Measurements from ENCODE around the gene BCCIP.

Gene BCCIP

DNA sequence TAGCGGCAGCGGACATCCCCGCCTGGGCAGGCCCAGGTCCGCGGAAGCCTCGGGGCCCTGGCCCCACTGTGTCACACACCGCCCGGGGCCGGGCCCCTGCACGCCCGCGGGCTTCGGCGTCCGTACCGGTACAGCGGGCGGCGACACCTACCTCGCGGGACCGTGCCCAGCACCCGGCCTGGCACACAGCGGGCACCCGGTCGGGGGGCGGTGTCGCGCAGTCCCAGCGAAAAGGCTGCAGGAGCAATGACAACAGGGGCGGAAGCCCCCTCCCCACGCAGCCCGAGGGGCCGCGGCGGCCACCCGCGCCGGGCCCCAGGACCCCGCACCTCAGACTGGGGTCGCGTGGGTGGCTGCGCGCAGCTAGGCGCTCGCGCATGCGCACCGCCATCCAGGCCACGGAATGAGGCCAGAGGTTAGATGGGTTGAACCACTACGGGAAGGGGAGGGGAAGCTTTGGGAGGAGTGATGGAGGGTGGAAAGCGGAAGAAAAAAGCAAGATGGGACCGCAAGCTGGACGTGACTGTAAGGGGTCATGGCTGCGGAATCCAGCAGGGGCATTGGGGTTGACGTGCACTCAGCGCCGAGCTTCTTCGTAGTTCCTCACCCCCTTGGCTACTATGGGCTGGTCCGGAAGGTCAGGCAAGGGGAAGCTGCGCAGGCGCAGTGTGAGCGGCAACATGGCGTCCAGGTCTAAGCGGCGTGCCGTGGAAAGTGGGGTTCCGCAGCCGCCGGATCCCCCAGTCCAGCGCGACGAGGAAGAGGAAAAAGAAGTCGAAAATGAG, at the start of gene BCCIP, which contains the start of gene UROS:
TSS of gene BCCIP (plus strand) at position 669 of the 785 bp plus-strand sequence. CDS start at position 681, 12 bp downstream.
TSS of gene UROS (minus strand) at position 381 of the 785 bp plus-strand sequence. CDS start 6,759 bp downstream, outside the sequence.
- DNase-seq, result peak; percentile 90

GRCh38 chr10:125773687-125774543, 49.4 kb upstream of the BCCIP start:
- no peak for DNase-seq

DNA sequence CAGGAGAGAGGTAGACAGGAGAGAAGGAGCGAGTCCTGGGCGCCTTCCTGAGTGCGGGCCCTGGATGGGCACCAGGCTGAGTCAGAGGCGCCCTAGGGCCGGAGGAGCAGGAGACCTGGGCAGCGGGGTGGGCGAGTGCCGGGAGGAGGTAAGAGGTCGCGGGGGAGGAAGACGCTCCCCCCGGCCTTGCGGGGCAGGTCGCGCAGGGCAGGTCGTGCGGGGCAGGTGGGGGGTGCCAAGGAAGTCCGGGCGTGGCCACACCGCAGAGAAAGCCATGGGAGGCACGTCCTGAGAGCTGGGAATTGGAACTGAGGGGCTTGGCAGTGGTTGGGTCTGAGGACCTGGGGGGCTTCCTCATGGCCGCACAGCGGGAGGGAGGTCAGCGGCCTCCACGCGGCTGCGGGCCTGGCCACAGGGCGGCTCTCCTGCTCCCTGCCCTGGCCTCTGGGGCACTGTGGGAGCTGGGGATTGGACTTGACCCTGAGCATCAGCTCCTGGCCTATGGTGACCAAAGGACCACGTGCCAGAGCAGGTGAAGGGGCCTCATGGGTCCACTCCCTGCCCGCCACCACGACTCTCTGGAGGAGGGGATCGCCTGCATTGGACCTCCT, 48.7 kb upstream of the BCCIP start:
- no peak for DNase-seq

DNA sequence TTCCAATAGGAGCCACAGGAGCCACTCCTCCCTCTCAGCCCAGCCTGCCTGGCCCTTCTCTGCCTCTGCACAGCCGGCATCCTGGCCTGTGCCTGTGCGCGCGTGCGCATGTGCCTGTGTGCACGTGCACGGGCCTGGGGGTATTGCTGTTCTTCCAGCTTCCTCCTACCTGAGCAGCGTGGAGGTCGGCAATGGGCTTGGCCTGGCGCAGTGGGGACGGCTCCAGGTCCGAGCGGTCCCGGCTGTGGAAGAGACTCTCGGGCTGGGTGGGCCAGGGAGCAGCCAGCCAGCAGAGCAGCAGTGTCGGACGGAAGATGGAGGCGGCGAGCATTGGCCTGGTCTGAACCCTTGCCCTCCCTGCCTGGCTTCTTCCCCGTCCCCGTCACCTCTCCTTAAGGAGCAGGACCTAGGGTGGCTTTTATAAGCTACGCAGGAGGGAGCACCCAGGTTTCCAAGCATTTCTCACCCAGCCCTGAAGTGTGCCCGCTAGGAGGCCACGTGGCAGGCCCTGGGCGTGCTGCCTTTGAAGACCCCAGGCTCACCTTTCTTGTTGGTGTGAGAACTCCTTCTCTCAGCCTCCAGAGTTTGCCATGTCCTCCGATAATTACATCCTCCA, 47.7 kb upstream of the BCCIP start, which contains the start of gene MMP21:
TSS of gene MMP21 (minus strand) at position 331 of the 616 bp plus-strand sequence. CDS start at position 331, 0 bp downstream.
- DNase-seq, result no peak

DNA sequence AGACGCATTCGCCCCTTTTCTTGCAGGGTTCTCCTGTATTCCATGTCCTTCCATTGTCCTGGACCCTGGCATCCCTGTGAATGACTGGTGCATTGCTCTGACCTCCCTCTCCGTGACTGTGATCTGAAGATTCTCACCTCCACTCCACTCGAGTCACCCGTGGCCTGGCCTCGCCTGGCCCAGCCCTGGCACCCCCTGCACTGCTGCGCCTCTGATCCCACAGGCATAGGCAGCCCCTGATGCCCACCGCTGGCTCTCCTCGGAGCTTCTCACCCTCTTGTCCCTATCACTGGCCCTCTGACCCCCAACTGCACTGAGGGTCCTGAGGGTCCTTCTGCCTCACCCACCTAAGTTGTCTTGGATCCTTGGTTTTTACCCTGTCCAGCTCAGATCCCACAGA, 45.5 kb upstream of the BCCIP start:
- no peak for DNase-seq

GRCh38 chr10:125778556-125778955, 44.8 kb upstream of the BCCIP start:
- no peak for DNase-seq

- no peak for DNase-seq
Measured at GRCh38 chr10:125779403-125780327, 43.7 kb upstream of the BCCIP start.

GRCh38 chr10:125781374-125781773, 42.0 kb upstream of the BCCIP start:
- no peak for DNase-seq

- no peak for DNase-seq
Measured at GRCh38 chr10:125782054-125782453, 41.3 kb upstream of the BCCIP start.

DNA sequence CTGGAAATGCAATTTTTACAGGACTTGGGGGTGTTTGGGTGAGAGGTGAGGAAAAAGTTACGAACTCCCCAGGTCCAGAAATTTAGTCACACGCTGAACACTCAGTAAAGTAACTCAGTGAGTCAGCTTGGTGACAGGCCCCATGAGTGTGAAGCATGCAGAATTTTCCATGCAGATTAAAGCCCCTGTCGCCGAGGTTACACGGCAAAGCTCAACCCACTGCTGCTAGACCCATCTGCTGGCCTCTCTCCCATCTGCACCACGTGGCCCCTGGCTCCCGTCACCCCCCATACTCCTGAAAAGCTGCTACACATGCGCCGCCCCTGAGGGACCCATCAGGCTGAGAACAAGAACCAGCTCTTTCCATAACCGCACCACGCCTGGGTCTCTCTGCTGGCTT, 40.7 kb upstream of the BCCIP start:
- DNase-seq, result no peak

GRCh38 chr10:125783408-125783807, 39.9 kb upstream of the BCCIP start:
- no peak for DNase-seq

DNA sequence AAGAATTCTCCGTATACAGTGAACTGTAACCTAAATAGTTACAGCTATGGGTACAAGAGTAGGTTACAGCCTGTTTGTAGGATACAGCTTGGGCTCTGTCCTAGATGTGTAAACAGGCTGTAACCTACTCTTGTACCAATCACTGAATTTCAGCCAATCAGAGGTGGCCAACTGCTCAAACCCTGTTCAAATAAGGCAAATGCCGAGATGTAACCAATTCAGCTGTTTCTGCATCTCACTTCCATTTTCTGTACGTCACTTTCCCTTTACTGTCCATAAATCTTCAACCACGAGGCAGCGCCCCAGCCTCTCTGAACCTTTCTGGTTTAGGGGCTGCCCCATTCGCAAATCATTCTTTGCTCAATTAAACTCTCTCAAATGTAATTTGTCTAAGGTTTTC, 39.4 kb upstream of the BCCIP start:
- DNase-seq, result no peak

DNA sequence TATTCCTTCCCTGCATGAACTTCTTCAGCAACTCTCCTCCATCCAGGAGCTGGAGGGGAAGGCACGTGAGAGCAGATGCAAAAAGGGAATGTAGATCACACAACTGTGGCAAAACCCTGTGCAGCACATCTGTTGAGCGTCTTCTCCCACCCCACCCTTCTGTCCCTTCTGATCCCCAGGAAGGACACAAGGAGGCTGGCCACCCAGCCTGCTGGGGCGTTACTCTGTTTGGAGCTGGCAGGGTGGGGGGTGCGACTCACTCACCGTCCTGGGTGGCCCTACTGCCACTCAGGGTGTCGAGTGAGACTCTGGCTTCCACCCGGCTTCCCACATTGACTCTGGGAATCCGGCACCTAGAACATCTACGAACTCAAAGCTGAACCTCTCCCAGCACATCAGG, 37.6 kb upstream of the BCCIP start:
- no peak for DNase-seq

GRCh38 chr10:125788156-125789034, 35.0 kb upstream of the BCCIP start:
- no peak for DNase-seq

DNA sequence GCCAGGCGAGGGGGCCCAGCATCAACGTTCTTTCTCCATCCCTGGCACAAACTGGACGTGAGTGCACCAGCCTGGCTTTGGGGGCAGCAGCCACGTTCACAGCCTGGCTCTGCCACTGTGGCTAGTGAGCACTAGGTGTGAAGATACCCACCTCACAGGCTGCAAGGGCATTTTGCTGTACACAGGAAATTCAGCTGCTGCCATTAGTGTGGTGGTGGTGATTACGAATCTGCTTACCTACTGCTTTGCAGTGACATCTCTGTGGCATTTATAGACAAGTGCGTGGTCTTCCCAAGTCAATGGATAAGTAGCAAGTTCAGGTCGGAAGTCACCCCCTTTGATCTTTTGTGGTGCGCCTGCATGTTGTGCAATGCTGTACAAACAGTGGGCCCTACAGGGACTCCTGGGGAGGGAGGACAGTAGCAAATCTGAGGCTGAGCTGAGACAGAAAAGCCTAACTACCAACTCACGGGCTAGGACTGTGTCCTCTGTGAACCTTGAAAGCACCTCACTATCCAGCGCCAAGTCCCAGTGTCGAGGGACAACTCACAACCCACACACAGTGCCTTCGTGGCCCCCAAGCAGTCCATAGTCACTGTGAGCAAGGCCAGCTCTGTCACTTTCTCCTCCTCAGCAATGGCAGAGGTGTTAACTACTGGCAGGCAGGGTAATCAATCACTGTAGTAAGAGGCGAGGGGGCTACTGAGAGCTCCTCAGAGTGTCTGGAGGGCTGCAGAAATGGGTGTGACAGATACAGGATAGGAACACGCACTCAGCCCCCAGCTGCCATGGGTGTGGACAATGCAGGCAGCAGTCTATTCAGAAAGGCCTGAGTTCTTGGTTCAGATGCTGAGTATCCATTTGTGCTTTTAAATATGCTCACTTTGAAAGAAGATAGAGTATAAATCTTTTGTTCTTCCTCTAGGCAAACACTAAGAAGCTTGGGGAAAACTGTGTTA, 30.7 kb upstream of the BCCIP start:
- DNase-seq, result no peak

DNA sequence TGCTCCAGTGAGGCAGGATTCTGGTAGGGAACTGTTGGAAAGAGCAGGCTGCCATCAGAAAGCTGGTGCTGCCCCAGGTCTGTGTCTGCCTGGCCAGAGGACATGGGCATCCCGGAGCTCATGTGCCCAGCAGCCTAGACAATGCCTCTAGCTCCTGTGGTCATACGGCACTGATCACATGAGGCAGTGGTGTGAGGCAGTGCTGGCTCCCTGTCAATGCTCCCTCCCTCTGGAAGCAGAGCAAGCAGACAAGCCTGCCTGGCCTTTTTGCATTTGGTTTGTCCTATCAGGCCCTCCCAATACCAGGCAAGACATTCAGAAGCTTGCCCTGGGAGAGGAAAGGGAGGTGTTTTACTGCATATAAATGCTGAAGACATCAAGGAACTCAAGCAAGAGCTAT, 28.2 kb upstream of the BCCIP start:
- DNase-seq, result no peak

DNA sequence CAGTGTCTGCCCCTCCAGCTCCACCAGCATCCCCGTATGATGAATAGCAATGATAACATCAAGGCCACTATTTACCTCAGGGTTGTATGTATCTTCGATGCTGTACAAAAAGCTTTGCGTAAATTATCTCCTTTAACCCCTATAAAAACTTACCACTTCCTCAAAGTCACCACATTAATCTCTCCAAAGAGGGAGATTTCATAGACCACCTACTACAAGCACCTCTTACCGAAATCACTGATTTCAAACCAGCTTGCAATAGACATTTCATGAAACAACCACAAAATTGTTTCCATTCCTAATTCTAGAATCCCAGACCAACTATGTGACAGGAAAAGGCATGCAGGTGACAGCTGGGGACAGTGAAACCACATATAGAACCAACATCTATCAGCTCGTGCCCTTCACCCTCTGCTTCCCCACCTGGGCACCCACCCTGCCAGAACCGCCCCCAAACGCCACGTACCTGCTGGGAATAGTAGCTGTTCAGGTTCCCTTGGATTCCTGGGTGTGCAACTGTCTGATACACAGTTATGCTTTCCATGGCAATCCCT, 27.6 kb upstream of the BCCIP start:
- DNase-seq, result no peak

DNA sequence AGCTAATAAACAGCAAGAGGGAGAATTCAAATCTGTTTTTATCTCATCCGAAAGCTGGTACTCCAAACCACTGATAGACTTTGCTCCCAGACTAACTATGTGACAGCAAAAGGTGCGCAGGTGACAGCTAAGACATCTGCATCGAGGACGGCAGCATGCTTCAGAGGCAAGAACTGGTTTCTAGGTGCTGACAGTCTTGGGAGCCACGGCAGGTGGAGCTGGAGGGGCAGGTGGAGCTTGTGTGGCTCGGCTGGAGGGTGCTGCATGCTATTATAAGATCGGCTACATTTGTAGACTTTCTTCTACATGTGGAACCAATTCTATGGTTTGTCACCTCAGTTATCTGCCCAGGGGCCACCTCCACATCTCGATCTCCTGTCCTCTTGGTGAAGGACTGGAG, 25.9 kb upstream of the BCCIP start:
- DNase-seq, result no peak

GRCh38 chr10:125797994-125798662, 25.2 kb upstream of the BCCIP start:
- DNase-seq, result no peak
